HG03460 (cell line): ENCODE results near the gene SLC22A4.

Experiments
- ATAC-seq: cut with Tn5 transposase; IDR thresholded peaks from one replicate; pipeline ENCODE4 v1.9.1; 2021; ENCODE audit not compliant: unreplicated experiment

The SLC22A4 gene

DNA sequence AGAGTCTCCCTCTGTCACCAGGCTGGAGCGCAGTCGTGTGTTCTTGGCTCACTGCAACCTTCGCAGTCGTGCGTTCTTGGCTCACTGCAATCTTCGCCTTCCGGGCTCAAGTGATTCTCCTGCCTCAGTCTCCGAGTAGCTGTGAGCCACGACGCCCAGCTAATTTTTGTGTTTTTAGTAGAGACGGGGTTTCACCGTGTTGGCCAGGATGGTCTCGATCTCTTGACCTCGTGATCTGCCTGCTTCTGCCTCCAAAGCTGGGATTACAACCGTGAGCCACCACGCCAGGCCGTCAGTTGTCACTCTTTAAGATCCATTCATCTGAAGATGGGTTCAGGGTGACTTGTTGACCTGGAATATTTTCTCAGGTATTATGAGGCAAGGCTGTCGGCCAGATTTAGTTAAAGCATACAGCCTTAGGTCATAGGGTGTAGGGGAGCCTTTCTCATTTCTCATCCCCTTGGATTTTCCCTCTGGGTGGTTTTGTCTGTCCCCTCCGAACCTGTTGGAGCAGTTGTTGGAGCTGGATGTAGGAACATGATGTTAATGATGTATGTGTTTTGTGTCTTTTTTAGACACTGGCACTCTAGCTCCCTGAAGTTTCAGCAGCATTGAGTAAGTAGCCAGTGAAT is 76.9 kb downstream of the SLC22A4 start:
- ATAC-seq = no peak

DNA sequence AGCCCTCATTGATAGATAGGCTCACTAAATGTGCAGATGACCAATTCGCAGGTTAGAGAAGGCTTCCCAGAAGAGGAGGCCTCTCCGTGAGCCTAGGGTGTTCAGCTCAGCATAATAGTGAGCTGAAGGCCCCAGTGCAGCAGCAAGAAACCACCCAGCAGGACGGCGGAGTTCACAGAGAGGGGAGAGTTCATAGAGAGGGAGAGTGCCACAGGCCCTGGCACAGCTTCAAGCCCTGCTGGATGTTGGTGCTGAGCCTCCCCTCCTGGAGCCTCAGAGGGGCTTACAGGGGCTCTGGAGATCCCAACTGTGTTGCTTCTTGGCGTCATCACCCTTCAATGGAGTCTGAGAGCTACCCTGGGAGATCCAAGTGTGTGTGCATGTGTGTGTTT is 77.4 kb downstream of the SLC22A4 start:
- ATAC-seq = no peak

DNA sequence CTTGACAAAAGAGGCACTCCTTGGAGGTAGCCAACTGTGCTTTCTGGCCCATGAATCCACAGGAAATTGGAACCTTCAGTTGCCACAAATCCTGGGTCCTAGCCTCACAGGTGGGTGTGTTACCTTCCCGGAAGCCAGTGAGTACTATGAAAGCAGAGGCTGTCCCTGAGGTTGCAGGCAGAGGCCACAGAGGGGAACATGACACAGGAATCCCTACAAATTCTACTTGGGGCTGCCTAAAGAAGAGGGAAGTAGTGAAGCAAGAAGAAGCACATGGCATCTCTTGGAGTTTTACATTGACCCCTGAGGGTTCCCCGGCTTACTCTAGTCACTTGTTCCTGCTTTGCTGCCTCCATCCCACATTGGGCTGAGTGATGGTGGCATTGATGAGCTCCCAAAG is 77.9 kb downstream of the SLC22A4 start:
- ATAC-seq = no peak

DNA sequence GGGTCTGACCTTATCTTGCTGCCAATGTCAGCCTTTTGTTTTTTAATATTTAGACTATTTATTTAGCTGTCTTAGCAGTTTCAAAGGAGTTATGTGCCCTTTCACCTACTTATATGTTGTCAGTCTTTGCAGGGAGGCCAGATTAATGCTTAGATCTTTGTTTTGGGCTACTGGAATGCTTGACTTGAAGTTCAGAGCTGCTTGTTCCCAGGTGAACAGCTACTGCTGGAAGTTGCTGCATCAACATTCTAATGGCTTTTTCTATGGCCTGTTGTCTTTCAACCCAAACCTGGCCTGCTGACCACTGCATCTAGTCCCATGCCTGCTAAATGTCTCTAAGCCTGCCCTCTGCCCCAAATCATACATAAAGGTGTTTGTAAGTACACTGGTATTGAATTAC is 78.3 kb downstream of the SLC22A4 start:
- no peak for ATAC-seq

DNA sequence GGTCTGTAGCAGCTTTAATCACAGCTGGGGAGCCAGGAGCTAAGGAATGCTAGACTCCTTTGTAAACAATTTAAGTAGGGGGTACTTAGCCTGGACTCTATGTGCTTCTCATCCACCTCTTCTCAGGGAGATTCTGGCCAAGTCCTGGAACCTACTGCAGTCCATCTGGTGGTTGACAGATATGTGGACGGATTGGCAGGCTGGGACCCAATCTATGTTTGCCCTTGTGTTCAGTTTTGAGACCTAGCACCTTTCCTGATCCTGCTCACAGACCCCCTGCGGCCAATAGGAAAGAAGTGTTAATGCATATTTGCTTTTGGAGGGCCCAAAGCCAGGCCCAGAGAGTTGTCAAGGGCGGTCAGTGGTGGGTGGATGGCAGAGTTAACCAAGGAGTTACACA is 81.8 kb downstream of the SLC22A4 start:
- no peak for ATAC-seq

DNA sequence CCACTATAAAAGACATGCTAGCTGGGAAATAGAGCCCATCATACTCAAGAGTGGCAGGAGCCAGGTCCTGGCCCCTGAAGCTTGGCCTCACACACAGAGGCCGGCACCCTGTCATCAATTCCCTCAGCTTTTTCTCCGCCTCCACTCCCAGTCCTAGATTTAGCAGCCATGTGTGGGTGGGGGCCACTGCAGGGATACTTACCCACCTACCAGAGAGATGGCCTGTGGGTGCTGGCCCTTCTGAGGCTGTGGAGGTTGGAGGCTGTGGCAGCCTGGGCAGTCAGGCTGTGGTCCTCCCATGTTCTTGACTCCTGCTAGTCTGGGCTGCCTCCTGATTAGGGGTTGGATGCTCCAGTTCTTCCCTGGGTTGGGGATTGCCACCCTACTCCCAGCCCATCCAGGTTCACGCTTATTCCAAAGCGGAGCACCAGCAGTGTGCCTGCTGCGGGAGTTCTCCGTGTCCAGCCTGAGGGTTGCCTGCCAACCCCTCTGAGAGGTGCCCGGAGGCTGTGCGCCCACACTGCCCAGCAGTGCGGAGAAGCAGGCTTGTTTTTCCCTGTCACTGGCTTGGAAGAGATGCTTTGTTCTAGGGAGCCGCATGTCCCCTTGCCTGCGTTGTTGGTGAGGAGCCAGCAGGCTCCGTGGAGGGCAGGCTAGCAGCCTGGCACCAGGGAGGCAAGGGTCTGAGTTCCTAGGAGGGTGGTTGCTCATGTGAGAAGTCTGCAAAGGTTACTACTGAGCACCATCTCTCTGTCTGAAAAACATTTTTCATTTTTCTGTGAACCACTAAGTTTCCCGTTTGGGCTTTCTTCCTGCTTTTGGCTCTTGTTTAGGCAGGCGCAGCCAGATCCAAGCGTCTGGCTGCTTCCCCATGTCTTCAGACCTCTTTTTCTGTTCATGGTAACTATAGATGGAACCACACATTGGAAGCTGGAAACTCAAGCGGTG is 82.8 kb downstream of the SLC22A4 start:
- no peak for ATAC-seq

DNA sequence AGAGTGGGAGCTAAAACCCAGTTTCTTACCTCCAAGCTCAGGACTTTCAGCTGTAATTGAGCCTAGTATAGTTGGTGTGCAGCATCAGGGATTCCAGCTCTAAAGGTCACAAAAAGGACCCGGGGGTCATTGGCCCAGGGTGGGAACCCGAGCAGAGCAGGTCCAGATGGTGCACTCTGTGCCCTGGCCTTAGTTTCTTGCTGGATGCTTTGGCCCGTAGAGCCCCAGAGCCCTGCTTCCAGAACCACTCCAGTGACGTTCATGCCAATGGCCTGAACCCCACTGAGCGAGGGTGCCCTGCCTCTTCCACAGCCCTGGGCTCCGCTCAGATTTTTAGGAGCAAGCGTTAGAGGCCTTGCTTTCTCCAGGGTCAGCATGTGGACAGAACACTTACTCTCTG is 83.5 kb downstream of the SLC22A4 start:
- no peak for ATAC-seq

DNA sequence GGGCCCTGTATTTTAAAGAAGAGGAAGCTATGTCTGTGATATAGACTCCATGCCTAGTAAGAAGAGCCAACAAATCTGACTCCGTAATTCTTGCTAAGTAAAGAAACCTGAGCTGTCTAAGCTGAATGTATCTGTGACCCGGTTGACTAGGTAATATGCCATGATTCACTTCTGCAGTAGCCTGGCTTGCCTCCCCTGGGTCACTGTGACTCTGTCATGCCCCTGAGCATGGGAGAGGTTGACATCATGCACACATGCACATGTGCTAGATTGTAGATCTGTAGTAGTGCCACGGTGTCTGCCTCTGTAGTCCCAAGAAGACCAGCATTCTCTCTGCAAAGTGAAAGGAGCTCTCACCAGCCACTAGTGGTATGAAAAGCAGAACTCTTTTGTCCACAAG is 84.4 kb downstream of the SLC22A4 start:
- ATAC-seq = no peak

DNA sequence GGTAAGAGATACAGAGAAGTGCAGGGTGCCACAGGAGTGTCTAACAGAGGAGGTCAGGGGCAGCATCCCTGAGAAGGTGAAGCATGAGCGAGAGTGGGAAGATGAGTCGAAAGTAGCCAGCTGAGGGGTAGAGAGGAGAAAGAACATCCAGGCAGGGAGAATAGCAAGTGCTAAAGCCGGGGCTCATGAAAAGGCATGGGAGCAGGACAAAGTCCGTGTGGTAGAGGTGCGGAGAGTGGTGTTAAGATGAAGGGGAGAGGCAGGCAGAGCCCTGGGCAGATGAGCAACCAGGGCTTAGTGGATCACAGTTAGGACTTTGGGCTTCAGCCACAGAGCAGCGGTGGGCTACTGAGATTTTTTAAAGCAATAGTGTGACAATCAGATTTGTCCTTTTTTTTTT is 85.9 kb downstream of the SLC22A4 start:
- no peak for ATAC-seq

DNA sequence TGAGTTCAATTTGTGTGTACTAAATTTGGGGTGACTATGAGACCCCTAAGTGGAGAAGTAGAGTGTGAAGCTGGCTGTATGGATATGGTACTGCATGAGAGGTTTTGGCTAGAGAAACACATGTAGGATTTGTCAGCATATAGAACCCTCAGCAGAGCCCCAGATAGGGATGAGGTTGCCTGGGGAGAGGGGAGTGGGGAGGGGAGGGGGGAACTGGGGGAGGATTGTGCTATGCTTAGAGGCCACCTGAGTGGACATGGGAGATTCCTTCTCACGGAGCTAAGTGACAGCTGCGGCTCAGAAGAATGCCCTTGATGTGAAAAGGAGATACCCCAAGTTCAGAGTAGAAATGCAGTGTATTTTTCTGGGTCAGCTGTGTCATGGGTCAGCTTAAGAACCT is 86.5 kb downstream of the SLC22A4 start:
- ATAC-seq = no peak

DNA sequence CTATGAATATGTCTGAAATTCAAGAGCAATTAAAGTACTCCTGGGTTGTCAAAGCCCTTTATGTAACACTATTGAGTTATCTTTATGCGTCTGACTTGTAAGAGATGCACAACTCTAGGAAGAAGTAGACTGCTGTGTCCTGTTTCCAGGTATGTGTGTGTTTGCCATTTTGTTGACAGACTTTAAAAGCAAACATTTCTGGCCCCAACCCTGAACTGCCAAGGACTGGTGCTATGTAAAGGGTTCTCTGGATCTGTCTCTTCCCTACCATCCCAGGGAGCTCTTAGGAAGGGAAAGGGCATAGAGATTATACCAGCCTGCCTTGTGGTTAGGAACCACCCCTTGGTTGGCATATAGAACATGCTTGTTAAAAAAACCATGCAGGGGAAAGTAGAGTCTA is 87.4 kb downstream of the SLC22A4 start:
- no peak for ATAC-seq

DNA sequence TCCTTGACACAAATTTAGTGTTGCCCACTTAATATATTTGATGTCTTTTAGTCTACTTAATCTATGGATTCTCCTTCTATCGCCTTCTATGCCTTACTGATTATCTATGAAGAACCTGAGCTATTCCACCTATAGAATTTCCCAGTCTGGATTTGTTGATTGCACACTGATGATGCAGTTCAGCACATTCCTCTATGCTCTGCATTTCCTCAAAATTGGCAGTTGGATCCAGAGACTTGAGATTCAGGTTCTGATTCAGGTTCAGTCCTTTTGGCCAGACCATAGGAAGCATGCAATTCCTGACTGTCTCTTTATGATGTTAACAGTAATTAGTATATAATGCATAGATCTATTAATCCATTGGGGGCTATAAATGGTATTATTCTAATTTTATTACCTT is 89.1 kb downstream of the SLC22A4 start:
- no peak for ATAC-seq

DNA sequence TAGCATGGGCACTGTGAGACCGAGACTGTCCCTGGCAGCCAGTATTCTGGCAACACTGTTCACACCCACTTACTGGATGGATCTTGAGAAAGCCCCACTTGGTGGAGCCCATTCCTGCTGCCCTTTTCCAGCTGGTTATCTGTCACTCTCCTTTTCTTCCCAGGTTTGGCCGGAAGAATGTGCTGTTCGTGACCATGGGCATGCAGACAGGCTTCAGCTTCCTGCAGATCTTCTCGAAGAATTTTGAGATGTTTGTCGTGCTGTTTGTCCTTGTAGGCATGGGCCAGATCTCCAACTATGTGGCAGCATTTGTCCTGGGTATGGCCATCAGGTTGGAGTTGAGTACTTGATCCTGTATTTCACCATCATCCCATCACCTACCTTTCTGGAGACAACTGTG is 89.8 kb downstream of the SLC22A4 start:
- ATAC-seq = no peak

DNA sequence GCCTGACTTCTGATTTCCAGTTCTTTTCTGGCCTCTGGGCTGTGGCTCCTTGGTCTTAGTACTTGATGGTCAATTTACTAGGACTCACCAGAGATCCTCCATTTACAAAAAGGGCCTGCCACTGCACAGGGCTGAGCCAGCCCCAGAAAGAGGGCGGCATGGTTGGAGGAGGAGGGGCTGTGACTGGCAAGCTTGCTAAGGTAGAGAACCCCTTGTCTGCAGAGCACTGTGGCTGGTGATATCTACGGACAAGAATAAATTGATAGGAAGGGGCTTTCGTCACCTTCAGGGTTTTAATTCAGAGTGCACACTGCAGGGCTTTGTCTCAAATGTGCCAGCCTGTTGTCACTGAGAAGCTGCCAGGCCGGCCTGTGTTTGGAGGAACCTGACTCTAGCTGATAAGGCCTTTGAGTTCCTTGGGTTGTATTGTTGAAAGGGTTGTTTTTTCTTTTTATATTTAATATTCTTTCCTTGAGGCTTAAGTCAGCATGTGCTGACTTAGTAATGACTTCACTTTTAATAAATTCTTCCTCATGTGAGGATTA is 90.4 kb downstream of the SLC22A4 start:
- no peak for ATAC-seq

DNA sequence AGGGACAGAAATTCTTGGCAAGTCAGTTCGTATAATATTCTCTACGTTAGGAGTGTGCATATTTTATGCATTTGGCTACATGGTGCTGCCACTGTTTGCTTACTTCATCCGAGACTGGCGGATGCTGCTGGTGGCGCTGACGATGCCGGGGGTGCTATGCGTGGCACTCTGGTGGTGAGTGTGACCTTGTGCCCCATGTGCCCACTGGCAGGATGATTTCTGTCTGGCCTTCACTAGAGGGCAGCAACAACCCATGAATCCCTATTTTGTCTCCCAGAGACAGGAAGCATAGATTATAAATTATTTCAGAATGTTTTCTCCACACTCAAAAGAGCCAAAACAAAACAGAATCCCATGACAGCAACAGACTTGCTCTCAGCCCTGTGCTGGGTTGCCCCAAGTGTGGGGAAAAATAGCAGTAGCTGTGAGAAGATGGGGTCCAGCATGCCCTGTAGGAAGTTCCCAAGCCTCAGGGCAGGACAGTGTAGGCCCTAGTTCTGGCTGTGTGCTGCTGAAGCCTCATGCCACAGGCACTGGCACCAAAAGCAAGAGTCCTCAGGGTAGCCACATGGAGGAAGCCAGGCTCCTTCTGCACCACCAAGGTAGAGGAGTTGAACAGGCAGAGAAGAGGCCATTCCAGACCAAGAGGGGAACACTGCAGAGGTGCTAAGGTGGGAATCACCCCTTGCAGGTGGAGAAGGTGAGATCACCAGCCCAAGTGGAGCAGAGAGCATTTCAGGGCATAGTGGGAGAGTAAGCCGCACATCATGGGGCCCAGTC is 91.3 kb downstream of the SLC22A4 start:
- ATAC-seq = no peak

DNA sequence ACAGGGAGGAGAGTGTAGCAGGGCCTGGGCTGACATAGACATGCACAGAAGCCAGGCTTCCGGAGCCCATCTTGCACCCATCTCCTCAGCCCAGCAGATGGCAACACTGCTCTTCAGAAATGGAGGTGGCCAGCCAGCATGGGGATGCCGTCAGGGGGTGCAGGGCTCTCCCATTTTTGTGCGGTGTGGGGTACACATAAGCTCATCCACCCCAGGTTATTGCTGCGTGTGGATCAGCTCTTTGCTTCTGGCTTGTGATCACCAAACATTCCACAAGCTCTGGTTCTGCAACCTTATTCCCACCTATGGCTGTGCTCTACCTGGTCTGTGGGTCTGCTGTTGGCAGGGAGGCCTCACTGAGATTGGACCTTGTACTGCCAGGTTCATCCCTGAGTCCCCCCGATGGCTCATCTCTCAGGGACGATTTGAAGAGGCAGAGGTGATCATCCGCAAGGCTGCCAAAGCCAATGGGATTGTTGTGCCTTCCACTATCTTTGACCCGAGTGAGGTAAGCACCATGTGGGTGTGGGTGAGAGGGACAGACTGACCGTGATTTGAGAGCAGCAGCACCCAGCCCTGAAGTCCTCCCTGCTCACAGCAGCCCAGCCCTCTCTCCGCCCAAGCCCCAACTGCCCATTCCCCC is 92.6 kb downstream of the SLC22A4 start:
- ATAC-seq = peak; percentile 75

DNA sequence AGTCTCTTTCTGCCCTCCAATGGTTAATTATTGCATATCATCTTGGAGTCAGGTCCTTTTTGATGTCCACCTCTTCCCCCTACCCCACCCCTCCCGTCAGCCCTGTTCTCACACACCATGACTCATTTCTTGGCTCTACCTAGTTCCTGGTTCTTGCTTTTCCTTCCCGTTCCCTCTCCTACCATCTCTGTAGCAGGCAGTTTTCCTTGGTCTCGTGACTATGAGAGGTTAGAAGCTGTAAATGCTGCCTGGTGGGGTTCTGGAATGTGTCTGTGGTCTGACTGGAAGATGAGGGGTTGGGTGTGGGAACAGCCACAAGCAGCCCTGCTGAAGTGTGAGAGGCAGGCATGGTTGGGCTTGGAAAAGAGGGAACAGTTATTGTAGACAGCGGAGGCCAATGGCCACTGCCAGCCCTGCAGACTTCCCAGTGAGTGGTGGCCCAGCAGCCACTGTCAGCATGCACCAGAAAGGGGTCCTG is 93.5 kb downstream of the SLC22A4 start:
- no peak for ATAC-seq

DNA sequence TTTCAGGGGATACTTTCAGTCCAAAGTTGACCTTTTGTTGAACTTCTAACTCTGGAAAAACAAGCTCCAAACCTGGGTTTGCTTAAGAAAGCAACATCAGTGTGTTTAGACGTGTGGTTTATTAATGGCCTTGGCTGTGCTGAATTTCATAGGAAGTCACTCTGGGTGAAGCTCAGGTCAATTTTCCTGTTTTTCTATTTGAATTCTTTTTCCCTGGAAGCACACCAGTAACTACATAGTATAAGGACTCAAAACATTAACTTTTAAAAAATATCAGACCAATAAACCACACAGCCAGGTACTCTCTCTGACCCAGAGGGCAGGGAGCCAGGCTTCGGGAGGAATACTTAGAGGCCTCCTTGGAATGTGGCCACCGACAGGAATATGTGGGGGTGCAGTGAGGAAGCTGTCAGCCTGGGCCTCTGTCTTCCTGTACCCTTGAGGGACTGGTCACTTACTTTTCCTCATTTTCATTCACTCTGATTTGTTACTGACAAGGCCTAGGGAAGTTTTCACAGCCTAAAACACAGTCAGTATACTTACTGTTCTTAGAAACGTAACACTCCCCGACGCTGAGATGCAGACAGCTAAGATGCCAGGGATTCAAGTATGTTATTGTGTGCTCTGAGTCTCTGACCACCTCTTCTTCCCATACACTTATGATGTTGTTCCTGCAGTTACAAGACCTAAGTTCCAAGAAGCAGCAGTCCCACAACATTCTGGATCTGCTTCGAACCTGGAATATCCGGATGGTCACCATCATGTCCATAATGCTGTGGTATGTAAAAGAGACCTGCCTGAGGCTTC is 94.3 kb downstream of the SLC22A4 start:
- ATAC-seq = no peak

DNA sequence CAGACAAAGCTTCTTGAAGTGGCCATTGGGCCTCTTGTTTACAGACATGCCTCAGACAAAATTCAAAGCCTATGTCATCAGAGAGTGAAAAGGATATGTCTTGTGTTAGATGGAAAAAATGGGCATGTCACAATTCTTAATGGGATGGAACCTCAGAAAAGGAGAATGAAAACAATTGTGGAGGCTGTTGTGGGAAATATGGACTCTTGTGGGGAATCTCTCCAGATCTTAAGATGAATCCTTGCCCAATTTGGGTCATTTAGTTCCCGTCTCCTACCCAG is 94.8 kb downstream of the SLC22A4 start:
- ATAC-seq = no peak

DNA sequence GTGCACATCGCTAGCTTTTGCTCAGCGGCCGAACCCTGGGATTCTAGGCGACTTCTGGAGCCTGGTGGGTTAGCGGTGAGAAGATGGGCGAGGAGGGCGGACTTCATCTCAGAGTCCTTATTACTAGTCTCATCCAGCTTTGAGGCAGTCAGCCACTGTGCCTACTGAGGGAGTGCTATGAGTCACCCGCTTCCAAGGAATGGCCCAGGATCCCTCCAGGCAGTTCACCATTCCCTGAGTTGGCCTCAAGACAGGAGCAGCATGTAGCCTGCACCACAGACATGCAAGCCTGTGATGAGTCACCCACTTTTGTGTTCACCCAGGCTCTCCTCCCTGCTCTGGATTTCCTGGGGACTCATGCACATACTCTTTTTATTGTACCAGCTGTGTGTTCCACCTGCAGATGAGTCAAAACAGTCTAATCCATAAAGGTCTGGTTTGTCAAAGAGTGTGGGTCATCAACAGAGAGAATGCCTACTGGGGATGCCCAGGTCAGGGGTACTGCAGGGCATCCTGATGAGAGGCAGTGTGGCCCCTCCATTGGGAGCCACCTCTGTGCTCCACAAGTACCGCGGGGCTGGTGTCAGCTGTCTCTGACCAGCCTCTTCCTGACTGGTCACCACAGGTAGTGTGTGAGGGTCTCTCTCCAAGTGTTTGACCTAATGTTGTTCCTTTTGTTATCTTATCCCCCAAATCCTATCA is 95.5 kb downstream of the SLC22A4 start:
- ATAC-seq = no peak
